Activated T-cell treated with anti-CD3 and anti-CD28 coated beads, Interleukin-2, amount 50 U/mL, for 4 hours (primary cell): Measurements from ENCODE around the gene CLIC1. TPM values are rescaled to one million over a fixed set of nuclear protein-coding genes. Genes with fewer than 3 reads are reported as not detected.
A peak's percentile ranks its signal among the peaks of the same experiment; 100 is the strongest.

Experiments used
- ATAC-seq, 2 donors: fragments of 200-7000 bp; cut with Tn5 transposase; one replicate each; pipeline ENCODE4 v1.10.0; 2021
- DNase-seq: peaks from one replicate; pipeline ENCODE4 v3.0.0-alpha.2; 2020
- H3K27me3 Mint-ChIP-seq: one replicate; pipeline ENCODE4 v1.8.0; 2021; ENCODE audit warnings: low read depth, mixed read lengths
- H3K36me3 Mint-ChIP-seq: one replicate; pipeline ENCODE4 v1.8.0; 2022; ENCODE audit warnings: mixed read lengths; ENCODE audit not compliant: insufficient read depth
- H3K4me1 Mint-ChIP-seq: one replicate; pipeline ENCODE4 v1.8.0; 2021; ENCODE audit warnings: low read depth, mixed read lengths
- H3K4me3 Mint-ChIP-seq: one replicate; pipeline ENCODE4 v1.8.0; 2021; ENCODE audit warnings: mild to moderate bottlenecking, moderate library complexity, mixed read lengths
- H3K9me3 Mint-ChIP-seq: one replicate; pipeline ENCODE4 v1.8.0; 2021; ENCODE audit warnings: mixed read lengths
- total RNA-seq, 3 donors: library from RNA; stranded (reverse); gene quantifications; one replicate each; pipeline ENCODE4 v1.2.1, GENCODE V29; 2021

The CLIC1 gene
- total RNA-seq, 3 donors from 2014 or later, result 344 to 370 (median 353) TPM

GRCh38 chr6:31692886-31693285, 43.4 kb downstream of the CLIC1 start:
- peaks cover 22% of the 10 kb centered on the region for H3K36me3 Mint-ChIP-seq
- no peak overlapping the region for H3K4me3 Mint-ChIP-seq
- peaks cover 10% of the 10 kb centered on the region for H3K4me1 Mint-ChIP-seq
- H3K27me3 Mint-ChIP-seq, result no peaks in the 10 kb centered on the region
- ATAC-seq (no peak), DNase-seq (no peak)
- H3K9me3 Mint-ChIP-seq, result no peaks in the 10 kb centered on the region

GRCh38 chr6:31692353-31692752, 44.0 kb downstream of the CLIC1 start:
- no peak for DNase-seq
- Mint-ChIP-seq H3K27me3 (no peaks in the 10 kb centered on the region), H3K9me3 (no peaks in the 10 kb centered on the region), H3K36me3 (peaks cover 21% of the 10 kb centered on the region), H3K4me1 (peaks cover 4% of the 10 kb centered on the region), H3K4me3 (no peak overlapping the region)
- ATAC-seq, result no peak

GRCh38 chr6:31691564-31692108, 44.7 kb downstream of the CLIC1 start:
- H3K4me1 Mint-ChIP-seq, result peaks cover 3% of the 10 kb centered on the region
- no peaks in the 10 kb centered on the region for H3K9me3 Mint-ChIP-seq
- H3K27me3 Mint-ChIP-seq, result no peaks in the 10 kb centered on the region
- peaks cover 17% of the 10 kb centered on the region for H3K36me3 Mint-ChIP-seq
- no peak overlapping the region for H3K4me3 Mint-ChIP-seq
- no peak for DNase-seq
- ATAC-seq, result no peak

- Mint-ChIP-seq H3K4me3 (no peak overlapping the region), H3K4me1 (peaks cover 3% of the 10 kb centered on the region), H3K27me3 (no peaks in the 10 kb centered on the region), H3K36me3 (peaks cover 19% of the 10 kb centered on the region), H3K9me3 (no peaks in the 10 kb centered on the region)
- ATAC-seq (no peak), DNase-seq (no peak)
Measured at GRCh38 chr6:31691078-31691463, 45.3 kb downstream of the CLIC1 start.

- H3K9me3 Mint-ChIP-seq, result no peaks in the 10 kb centered on the region
- no peak for ATAC-seq
- peaks cover 3% of the 10 kb centered on the region for H3K4me1 Mint-ChIP-seq
- H3K4me3 Mint-ChIP-seq, result no peak overlapping the region
- H3K27me3 Mint-ChIP-seq, result no peaks in the 10 kb centered on the region
- H3K36me3 Mint-ChIP-seq, result peaks cover 22% of the 10 kb centered on the region
- DNase-seq, result no peak
Measured at GRCh38 chr6:31690231-31691077, 45.9 kb downstream of the CLIC1 start.

- ATAC-seq (peak; percentile 25 to 34), DNase-seq (no peak)
- Mint-ChIP-seq H3K27me3 (no peaks in the 10 kb centered on the region), H3K9me3 (no peaks in the 10 kb centered on the region), H3K4me3 (no peak overlapping the region), H3K4me1 (peaks cover 3% of the 10 kb centered on the region), H3K36me3 (peaks cover 16% of the 10 kb centered on the region)
Measured at GRCh38 chr6:31689249-31690110, 46.9 kb downstream of the CLIC1 start.

DNA sequence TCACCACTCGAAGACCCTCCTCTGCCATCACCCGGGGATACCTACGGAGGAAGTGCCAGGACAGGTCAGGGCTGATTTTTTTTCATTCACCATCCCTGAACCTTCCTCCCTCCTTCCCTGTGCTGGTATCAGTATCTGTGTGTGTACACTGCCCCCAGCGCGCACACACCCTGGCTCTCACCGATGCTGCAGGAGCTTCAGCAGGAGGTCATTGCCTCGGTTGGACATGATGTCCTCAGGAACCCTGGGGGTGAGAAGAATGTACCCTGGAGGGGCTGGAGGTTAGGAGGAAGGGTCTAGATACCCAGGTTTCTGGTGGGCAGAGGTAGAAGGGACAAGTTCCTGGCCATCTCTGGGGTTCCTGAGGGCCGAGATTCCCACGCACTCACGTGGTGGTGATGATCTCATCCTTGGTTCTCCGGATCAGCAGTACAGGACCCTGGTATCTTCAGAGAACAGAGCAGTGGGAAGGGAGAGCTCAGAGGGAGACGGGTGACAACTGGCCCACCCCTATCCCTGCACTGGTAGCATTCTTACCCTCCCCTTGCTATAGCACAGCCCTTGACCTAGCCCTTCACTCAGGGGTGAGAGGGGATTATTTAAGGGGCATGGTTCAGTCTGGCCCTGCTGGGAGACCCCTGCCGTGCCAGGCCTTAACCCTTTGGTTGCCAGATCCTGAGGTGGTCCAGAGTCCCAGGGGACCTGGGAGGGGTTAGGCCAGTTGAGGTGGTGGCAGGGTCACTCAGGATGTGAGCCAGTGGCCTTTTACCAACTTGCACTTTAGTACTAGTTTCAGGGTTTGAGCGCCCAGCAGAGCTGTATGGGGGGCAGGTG, 48.3 kb downstream of the CLIC1 start:
- peaks cover 5% of the 10 kb centered on the region for H3K4me1 Mint-ChIP-seq
- H3K27me3 Mint-ChIP-seq, result no peaks in the 10 kb centered on the region
- ATAC-seq (no peak), DNase-seq (no peak)
- H3K9me3 Mint-ChIP-seq, result no peaks in the 10 kb centered on the region
- peaks cover 16% of the 10 kb centered on the region for H3K36me3 Mint-ChIP-seq
- no peak overlapping the region for H3K4me3 Mint-ChIP-seq

GRCh38 chr6:31687321-31687720, 49.0 kb downstream of the CLIC1 start:
- Mint-ChIP-seq H3K4me3 (no peak overlapping the region), H3K4me1 (peaks cover 5% of the 10 kb centered on the region), H3K9me3 (no peaks in the 10 kb centered on the region), H3K27me3 (no peaks in the 10 kb centered on the region), H3K36me3 (peaks cover 15% of the 10 kb centered on the region)
- no peak for ATAC-seq
- no peak for DNase-seq

GRCh38 chr6:31686483-31686882, 49.8 kb downstream of the CLIC1 start:
- Mint-ChIP-seq H3K27me3 (no peaks in the 10 kb centered on the region), H3K4me3 (no peak overlapping the region), H3K9me3 (no peaks in the 10 kb centered on the region), H3K36me3 (peaks cover 13% of the 10 kb centered on the region), H3K4me1 (peaks cover 7% of the 10 kb centered on the region)
- DNase-seq (no peak), ATAC-seq (no peak)

DNA sequence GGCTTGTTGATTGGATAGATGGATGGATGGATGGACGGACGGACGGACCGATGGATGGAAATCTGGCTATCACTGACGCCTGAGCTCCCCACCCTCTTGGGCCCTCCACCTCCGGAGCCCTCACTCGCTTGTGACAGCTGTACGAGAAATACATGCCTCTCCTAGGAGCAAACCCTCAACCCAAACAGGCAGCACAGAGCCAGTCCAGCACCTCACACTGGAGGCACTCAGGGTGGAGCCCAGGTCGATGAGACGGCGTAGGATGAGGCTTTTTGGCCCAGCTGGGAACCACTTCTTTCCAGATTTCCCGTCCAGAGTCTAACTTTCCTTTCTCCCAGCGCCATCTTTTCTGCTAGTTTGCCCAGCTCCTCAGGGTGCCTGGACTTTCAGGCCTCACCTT, 52.7 kb downstream of the CLIC1 start:
- no peaks in the 10 kb centered on the region for H3K9me3 Mint-ChIP-seq
- H3K36me3 Mint-ChIP-seq, result peaks cover 13% of the 10 kb centered on the region
- no peak overlapping the region for H3K4me3 Mint-ChIP-seq
- H3K4me1 Mint-ChIP-seq, result peaks cover 19% of the 10 kb centered on the region
- no peaks in the 10 kb centered on the region for H3K27me3 Mint-ChIP-seq
- DNase-seq (no peak), ATAC-seq (no peak)

- Mint-ChIP-seq H3K4me1 (peaks cover 19% of the 10 kb centered on the region), H3K36me3 (peaks cover 5% of the 10 kb centered on the region), H3K9me3 (no peaks in the 10 kb centered on the region), H3K27me3 (no peaks in the 10 kb centered on the region), H3K4me3 (peak overlapping the region; percentile 78)
- peak; percentile 34 for DNase-seq
- peak; percentile 76 to 81 for ATAC-seq
Measured at GRCh38 chr6:31681135-31681671, 55.1 kb downstream of the CLIC1 start.
